ENCODE measurements around the gene SPEM2.
"Not testable (repeated sequence)": the region's sequence is repeated elsewhere in the genome, so short reads cannot be mapped to it uniquely, and the experiment has no call there.

SPEM2 gene

DNA sequence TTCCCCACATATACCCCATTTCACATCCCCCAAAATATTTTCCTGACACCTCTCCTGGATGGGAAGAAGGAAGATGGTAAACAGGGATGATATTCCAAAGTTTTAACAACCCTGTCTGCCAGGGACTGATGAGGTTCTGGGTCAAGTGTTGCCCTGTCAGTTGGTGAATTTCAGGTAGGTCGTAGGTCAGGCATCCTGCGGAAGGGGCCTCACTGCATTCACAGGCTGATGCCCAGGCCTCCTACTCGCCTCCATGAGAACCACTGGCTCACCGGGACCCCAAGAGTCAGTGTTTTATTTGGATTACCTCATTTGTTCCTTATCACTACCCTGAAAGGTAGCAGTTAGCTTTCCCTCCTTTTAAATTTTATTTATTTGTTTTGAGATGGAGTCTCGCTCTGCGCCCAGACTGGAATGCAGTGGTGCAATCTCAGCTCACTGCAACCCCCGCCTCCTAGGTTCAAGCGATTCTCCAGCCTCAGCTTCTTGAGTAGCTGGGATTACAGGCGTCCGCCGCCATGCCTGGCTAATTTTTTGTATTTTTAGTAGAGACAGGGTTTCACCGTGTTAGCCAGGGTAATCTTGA lies 43.5 kb downstream of the SPEM2 start:
- no peak for DNase-seq (ENCODE audit: low read depth in 2 of 3, low spot score in 2 of 3)

DNA sequence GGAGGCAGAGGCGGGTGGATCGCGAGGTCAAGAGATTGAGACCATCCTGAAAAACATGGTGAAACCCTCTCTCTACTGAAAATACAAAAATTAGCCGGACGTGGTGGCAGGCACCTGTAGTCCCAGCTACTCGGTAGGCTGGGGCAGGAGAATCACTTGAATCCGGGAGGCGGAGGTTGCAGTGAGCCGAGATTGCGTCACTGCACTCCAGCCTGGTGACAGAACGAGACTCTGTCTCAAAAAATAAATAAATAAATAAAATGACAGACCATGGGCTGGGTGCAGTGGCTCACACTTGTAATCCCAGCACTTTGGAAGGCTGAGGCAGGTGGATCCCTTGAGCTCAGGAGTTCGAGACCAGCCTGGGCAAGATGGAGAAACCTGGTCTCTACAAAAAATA lies 44.4 kb downstream of the SPEM2 start:
- not testable (repeated sequence) for DNase-seq (ENCODE audit: low read depth in 2 of 3, low spot score in 2 of 3)

DNA sequence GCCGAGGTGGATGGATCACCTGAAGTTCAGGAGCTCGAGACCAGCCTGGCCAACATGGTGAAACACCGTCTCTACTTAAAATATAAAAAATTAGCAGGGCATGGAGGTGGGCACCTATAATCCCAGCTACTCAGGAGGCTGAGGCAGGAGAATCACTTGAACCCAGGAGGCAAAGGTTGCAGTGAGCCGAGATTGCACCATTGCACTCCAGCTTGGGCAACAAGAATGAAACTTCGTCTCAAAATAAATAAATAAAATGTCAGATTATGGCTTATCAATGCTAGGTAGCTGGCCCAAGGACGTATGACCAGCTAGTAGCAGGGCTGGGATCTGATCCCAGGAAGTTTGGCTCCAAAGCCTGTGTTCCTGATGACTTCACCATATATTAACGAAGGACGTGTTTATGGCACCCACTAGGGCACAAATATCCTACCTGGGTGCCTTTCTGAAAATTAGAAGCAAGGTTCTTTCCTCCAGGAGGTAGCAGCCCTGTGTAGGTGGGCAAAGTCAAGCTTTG lies 45.1 kb downstream of the SPEM2 start:
- not testable (repeated sequence) for DNase-seq (ENCODE audit: low read depth in 2 of 3, low spot score in 2 of 3)

DNA sequence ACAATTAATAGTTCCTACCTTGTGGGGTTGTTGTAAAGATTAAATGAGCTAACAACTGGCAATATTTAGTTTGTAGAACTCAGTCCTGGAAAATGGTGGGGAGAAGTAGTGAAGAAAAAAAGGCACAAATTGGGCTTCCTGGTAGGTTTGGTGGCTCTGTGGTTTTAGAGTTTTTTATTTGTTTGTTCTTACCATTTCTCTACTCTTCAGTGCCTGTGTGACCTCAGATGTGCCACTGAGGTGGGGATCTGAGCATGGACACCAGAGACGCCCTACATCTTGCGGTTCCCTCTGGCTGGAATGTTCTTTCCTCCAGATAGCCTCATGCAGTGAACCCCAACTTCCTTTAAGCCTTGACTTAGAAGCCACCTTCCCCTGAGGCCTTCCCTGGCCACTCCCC lies 46.3 kb downstream of the SPEM2 start:
- DNase-seq (ENCODE audit: low read depth in 2 of 3, low spot score in 2 of 3) = no peak

DNA sequence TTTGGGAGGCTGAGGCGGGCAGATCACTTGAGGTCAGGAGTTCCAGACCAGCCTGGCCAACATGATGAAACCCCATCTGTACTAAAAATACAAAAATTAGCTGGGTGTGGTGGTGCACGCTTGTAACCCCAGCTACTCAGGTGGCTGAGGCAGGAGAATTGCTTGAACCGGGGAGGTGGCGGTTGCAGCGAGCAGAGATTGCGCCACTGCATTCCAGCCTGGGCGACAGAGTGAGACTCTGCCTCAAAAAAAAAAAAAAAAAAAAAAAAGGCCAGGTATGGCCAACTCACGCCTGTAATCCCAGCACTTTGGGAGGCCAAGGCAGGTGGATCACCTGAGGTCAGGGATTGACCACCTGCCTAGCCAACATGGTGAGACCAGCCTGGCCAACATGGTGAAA lies 49.4 kb downstream of the SPEM2 start:
- DNase-seq (ENCODE audit: low read depth in 2 of 3, low spot score in 2 of 3) = not testable (repeated sequence)

DNA sequence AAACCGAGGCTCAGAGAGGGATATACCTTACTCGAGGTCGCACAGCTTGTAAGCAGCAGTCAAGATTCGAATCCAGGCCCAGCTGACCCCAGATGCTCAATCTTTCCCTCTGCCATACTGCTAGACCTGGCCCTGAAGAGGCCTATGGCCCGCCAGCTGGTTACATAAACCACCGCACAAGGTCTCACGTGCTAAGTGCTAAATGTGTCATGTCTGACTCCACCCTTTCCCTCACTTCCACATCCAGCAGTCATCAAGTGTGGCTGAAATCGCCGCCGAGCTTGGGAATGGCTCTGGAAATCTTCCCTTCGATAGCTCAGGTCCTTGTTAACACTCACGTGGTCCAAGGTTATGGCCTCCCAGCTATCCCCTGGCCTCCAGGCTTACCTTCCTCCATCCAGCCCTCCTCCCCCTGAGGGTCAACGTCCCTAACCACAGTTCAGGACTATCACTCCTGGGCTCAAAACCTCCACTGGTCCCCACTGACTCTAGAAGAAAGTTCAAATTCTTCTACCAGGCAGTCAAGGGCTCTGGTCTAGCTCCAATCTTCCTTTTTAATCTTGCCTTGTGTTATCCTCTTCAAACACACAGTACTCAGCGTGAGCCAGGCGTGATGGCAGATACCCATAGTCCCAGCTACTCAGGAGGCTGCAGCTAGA lies 50.5 kb downstream of the SPEM2 start:
- DNase-seq (ENCODE audit: low read depth in 2 of 3, low spot score in 2 of 3) = no peak

DNA sequence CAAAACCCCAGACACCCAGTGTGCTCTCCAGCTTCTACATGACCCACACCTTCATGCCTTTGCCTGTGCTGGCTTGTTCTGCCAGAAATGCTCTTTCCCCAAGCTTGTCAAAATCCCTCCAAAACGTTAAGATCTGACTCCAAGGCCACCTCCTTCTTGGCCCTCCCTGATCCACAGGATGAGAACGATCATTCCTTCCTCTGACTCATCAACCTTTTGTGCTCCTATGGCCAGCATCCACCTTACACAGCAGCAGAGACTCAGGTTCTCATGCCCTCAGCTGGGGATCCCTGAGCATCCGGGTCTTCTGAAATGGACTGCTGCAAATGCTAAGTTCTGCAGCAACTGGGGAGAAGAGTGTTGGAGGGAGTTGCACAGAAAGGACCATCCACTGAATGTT lies 51.1 kb downstream of the SPEM2 start:
- no peak for DNase-seq (ENCODE audit: low read depth in 2 of 3, low spot score in 2 of 3)

DNA sequence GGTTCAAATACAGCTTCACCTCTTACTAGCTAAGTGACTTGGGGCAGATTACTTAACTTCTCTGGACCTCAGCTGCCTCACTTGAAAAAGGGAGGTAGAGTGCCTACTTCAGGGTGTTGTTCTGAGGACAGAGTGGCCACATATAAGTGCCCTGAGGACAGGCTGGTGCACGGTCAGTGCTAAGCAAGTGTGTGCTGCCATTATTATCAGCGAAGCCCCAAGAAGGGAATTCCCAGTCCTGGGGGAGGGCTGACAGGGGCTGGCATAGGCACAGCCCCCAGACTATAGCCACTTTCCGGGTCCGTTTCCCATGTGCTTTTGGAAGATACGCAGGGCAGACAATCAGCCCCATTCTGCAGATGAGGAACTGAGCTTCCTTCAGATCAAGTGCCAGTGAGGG lies 51.5 kb downstream of the SPEM2 start:
- no peak for DNase-seq (ENCODE audit: low read depth in 2 of 3, low spot score in 2 of 3)

All from activated CD8-positive, alpha-beta memory T cell treated with anti-CD3 and anti-CD28 coated beads for 48 hours (primary cell).